GM18508 (cell line): ENCODE results near the gene ARHGAP15.

Experiments used
- ATAC-seq: cut with Tn5 transposase; IDR thresholded peaks from one replicate; pipeline ENCODE4 v1.9.1; 2021; ENCODE audit warnings: moderate number of reproducible peaks; ENCODE audit not compliant: insufficient read depth, unreplicated experiment

ARHGAP15 gene

DNA sequence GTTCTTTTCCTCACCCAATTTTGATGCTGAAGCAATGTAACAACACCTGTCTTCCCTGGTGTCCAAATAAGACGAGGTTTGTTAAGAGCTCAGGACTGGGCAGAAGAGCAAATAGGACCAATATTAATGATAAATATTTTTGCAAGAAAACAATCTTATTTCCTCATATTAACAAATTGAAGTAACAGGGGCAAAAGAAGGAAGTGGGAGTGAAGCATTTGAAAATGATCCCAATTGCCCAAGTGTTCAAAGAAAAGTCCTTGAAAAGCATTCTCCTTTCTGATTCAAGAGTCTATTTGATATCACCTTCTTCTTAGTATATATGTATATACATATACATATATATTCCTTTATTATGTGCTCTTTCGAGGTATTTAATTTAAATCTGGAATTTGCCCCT, 418.8 kb downstream of the ARHGAP15 start:
- no peak for ATAC-seq

DNA sequence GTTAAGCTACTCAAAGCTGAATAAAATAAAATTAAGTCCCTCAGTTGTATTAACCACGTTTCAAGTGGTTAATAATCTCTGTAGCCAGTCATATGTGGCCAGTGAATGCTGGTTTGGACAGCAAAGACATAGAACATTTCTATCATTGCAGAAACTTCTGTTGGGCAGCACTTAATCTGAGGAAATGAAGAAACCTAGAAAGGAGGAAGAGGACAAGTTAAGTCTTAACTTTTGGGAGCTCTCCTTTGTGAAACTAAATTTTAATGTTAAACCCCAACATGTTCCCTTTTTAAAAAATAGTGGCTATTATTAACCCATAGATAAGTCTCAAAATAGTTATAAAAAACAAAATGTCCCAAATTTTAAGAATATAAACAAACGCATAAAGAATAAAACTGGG, 421.3 kb downstream of the ARHGAP15 start:
- ATAC-seq: no peak

DNA sequence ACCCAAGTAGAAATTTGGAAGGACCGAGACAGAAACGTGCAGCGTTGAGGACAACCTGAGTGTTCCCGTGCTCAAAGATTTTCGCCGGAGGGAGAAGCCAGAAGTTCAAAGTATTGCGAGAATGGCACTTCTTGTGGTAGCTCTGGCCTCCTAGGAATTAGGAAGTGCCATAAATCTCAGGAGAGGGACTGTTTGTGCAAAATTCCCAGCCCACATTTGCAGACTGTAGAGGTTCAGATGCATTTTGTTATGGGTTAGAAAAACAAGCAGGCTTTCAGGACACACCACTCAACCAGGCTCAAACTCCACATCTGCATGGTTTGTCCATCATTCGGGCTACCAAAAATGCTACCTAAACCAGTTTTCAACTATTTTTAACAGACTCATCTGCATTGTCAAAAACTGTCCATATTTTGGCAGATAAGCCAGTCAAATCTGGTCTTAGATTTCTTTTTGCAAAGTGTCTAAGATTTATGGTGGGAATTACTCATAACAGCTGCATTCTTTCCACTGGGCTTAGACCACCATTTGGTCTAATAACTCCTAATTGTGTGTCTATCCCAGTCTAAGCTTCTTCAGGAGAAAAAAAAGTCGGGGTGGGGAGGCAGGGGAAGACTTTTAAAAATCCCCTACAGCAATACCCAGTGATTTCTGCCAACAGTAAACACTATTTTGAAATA, 422.9 kb downstream of the ARHGAP15 start:
- ATAC-seq: no peak

DNA sequence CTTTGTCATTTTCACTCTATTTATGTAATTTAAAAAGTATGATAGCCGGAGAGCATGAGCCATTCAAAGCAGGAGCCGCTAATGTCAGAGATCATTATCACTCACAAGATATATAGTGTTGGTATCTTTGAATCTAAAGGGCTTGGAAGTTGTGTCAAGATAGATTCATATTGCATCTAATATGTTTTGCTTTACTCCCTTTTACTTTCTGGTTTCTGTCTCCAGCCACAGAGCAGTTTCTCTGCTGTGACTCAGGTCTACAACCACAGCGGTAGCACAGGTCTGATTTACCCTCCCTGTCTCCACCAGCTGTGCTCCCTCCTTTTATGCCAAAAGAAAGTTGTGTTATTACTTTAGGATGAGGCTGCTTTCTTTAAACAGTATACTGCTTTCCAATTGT, 424.0 kb downstream of the ARHGAP15 start:
- ATAC-seq: no peak

DNA sequence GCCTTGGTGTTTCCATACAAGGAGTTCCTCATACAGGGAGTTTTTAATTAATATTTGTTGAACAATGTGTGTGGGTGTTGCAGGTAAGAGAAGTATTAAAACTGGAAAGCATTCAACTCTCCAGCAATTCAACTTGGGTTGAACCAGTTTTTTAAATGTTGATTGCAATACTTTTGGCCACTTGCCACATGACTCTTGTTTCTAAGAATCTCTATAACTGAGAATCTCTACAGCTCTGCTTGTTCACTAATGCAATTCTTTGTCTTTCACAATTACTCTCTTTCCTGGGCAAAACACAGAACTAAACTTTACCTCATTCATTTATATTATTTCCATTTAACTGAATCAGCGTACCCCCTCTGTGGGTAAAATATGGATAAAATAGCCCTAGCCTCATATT, 429.4 kb downstream of the ARHGAP15 start:
- ATAC-seq: no peak

DNA sequence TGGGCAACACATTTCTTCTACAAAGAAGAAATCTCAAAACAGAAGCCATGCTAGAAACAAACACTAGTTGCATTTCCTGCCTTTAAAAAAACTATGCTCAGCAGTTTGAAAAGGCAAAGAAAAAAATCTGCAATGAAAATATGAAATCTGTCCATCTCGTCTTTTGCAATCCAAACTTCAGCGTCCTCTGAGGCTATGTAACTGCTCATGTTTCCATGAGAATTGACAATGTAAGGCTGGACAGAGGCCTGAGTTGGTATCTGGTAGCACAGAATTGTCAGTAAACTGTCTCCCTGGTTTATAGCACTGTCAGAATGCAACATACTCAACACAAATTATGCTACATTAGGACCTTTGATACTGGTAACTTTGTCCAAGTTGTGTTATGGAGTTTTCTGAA, 429.9 kb downstream of the ARHGAP15 start:
- no peak for ATAC-seq

DNA sequence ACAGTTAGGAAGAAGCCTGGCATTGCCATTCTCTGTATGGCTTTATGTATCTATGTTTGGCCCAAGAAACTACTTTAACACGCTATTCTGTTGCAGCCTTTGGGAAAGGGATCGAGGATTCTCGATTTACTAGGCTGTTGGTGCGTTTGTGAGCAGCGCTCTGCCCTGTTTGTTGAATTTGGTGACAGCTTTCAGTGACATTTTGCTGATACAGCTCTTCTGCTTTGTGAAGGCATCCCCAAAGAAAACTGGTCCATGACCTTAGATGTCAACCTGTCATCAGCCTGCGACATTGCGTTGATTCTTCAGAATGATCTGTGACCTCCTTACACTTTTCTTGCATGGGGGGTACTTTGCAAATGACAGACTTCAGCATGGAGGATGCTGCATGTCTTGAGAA, 431.5 kb downstream of the ARHGAP15 start:
- no peak for ATAC-seq

DNA sequence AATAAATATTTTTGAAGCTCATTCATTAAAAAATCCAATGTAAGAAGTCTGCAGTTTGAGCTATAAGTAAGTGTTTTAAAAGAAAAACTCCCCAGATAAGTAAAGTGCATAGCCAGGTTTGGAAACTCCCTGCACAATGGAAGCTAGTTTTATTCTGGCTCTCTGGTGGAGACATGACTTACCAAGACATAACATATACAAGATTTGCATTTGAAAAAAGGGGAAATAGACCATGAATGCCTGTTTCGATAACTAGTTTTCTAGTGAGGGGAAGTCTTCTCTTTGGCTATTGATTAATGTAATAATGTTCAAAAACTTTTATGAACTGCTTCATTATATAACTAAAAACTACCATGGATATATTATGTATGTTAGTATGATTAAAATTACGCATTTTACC, 435.2 kb downstream of the ARHGAP15 start:
- ATAC-seq: peak; percentile 95

DNA sequence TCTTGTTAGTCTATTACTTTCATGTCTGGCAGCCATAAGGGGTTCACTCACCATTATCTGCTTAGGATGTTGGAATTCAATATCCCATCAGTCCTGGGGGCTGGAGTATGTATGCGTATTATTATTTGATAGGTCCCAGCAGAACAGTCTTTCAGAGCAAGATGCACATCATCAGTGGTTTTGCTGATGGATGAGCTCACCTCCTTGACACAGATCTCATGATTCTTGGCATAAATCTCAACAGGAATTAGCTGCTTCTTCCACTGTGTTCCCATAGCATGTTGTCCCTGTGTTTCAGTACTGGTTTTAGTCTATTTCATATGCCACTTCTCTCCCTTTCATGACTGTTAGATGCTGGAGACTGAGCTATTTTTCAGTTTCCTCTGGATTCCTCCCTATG, 442.5 kb downstream of the ARHGAP15 start:
- ATAC-seq: no peak

DNA sequence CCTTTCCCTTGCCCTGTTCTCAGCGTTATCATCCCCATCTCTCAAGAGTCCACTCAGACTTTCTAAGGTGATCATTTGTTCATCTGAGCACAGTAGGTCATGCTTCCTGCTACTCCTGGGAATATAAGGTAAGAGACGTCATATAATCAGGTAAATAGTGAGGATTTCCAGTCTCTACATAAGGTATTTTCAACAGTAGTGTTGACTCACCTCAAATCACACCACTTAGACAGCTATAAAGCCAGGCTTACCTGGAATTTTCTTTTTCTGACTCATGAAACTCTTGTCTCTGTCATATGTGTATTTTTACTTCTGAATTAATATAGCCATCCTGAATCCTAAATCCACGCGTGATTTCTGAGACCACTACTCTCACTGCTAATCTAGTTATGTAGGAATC, 443.2 kb downstream of the ARHGAP15 start:
- ATAC-seq: no peak

DNA sequence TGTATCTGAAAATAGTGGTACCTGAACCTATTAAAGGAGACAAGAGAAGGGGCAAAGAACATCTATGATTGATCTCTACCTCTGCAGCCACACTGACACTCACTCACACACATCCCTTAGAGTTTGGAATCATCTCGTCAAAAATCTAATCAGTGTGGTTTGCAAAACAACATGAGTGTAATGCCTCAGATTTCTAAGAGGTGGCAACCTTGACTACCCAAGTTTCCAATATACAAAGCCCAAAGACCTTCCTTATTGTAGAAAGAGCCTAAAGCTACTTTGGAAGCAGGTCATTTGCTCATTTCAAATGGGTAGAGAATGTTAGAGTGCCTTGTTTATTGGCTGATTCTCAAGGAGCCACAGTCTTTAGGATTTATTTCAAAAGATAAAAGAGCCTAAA, 444.9 kb downstream of the ARHGAP15 start:
- no peak for ATAC-seq

DNA sequence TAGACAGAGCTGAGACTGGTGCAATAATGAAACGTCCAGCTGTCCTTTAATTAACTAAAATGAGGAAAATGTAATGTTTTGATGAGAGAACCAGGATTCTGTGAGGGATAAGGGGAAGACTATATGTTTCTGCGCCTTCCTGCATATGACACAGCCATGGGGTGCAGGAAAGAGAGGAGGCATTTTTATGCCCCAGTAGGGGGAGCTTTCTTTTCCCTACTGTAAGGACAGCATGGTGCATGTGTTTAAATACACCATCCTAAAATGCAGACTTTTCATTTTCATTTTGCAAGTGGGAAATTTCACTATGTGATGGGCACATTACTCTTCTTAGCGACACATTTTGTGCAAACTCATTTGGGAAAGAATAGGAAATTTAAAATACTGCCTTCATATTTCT, 446.1 kb downstream of the ARHGAP15 start:
- ATAC-seq: no peak

DNA sequence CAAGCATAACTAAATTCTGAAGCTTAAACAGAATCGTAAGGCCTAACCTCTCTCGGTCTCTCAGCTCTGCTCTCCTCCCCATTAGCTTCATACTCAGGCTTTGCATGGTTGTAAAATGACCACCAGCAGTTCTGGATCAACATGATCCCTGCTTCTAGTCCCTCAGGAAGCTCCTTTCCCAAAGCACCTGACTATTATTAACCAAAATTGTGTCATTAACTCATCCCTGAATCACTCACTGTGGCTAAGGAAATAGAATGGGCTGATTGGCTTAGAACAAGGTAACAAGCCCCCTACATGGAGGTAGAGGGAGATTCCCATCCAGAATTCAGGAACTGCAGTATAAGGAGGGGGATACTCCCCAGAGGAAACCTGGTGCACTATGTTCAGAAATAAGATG, 448.3 kb downstream of the ARHGAP15 start:
- no peak for ATAC-seq

DNA sequence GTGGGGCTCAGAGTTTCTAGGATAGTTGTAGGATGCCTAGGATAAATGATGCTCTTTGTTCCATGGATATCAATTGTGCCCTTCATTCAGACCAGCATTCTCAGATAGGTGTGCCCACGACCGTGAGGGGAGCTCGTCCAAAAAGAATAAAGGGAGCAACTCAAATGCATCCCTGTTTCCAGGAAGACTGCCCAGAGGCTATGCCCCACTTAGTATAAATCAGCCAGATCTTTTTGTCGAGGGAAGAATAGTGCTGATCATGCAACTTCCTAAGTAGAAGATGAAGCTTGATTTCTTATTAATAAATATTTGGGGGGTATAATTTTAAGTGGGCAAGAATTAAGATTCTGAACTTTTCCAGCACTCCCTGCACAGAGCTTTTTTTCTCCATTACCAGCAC, 450.2 kb downstream of the ARHGAP15 start:
- ATAC-seq: no peak

DNA sequence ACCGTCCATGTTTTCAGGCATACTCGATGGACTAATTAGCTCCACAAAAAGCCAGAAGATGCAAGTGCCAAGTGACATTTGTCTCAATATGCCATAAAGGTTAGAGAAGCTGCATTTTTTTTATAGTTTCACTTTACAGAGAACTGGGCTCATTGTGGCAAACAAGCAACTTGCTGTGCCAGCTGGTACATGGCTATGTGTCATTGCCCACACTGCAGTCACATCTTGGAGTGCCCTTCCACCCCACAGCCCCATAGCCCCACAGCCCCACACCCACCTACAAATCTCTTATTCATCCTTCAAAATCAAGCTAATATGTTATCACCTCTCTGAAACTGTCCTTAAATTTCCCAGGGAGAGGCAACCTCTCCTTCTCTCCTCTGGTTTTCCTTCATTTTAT, 451.9 kb downstream of the ARHGAP15 start:
- no peak for ATAC-seq

DNA sequence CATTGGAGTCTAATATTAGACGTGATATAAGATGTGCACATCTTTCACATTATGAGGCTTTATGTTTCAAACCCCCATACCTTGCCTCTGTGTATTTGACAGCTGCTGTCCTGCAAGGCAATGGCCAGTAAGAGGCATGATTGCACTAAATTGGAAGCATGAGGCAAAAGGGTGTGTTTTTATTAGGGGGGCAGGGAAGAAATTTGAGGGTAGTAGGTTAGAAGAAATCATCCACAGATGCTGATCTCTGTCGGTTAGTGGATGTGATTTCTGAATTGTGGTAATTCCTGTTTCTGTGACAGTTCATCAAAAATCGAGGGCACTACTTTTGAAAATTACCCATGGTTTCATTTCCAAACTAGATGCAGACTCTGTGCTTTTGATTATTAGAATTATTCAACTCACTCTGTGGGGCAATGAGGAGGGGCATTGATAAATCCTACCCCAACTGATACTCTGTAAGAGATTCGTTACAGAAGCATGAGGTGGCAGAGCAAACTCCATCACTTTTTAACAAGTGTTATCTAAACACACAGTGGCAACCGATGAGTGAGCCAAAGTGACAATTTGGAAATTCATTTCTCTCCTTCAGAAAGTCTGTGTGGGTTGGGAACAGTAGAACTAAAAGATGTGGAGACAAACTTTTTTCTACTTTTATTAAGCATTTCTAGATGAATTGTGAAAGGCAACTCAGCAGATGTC, 453.0 kb downstream of the ARHGAP15 start:
- no peak for ATAC-seq

DNA sequence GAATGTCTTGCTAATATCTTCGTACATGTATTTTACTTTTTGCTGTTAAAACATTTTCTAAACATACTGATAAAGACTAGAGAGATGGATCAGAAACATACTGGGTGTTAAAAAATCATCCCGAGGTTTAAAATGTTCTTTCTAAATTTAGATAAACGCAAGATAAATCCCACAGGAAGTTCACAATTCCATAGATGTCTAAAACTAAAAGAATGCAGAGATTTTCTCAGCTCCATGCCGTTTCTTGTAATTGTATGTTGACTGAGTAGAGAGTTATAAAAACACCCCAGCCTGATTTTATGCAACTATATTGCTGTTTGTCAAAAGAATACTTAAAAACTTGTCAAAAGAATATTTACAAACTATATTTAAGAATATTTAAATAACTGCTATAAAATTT, 455.7 kb downstream of the ARHGAP15 start:
- ATAC-seq: no peak

DNA sequence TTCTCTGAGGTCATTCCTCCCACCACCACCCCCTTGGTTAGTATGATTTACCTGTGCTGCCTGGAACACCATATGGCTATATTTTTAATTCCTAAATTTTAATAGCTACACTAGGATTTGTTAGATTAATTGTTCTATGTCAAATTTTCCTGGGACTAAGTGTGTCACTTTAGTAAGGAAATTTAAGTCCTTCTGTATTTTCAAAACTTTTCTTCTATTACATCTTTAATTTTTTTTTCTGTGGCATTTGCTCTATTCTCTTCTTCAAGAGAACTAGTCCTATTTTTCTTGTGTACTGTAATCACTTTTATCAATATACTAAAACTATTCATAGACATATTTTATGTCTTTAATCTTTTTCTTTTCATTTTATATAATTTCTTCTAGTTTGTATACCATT, 456.9 kb downstream of the ARHGAP15 start:
- ATAC-seq: no peak

DNA sequence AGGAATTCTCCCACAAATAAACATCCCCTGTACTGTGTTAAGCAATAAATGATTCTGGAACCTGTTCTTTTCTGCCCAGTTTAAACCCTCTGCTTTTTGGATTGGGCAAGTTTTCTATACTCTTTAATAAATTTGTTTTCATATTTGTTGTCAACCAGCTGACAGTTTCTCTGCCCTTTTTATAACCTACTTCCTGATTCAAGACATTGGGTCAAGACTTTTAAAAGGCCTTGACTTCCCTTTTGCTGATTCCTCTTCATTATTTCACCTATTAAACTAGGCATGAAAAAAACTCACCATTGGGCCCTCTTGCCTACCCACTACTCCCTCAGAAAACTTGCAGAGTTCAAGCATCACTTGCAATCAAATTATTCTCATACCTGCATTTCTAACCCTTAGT, 459.5 kb downstream of the ARHGAP15 start:
- no peak for ATAC-seq

DNA sequence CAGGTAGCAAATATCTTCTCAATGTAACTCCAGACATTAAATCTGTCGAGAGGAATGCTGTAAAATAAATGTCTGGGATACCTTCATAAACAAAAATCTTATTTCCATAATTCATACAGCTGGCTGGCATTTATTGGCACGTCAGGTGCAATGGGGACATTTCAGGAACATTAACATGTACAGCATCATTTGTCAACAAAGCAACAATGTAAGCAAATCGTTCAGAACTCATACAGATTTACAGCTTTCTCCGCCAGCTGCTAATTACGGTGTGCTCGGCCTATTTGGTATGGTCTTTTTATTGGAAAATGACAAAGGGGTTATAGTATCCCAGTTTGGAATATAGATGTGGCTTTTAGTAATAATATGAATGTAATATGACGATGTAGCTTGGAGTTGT, 464.9 kb downstream of the ARHGAP15 start:
- no peak for ATAC-seq

DNA sequence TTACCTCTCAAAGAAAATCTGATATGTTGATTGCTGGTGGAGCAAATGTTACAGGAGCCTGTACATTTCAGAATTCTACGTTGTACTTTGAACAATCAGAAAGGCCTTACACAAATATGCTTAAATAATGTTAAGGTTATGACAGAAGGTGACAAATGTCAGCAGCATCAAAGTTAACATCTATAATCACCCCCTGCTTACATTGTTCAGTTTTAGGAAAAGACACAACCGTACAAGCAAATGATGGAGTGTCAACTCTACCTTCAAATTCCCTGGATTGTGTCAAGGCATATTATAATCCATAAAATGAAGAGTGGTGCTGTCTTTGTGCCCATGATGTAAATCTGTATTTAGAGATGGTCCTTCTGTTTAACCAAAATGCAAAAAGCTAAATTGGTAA, 465.5 kb downstream of the ARHGAP15 start:
- ATAC-seq: no peak

DNA sequence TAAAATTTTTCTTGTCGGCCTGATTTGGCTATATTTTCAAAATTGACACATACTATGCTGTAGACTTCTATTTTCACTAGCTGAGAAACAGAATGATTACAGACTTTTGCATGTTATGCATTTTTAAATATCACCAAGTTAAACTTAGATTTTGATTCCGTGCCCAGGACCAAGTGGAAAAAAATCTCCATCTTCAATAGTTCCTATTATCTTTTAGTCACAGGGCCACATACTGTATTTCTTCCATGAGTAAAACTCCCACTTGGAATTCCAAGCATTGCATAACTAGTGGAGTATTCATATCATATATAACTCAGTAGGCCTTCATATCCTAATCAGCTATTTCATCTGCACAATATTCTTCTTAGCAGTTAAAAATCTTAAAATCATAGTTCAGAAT, 470.9 kb downstream of the ARHGAP15 start:
- ATAC-seq: no peak
